ENCODE data around the gene MMRN1.
A peak's percentile ranks its signal among the peaks of the same experiment; 100 is the strongest.

Gene MMRN1

GRCh38 chr4:89894649-89895550 is at the start of gene MMRN1:
MMRN1 (plus strand) TSS chr4:89894854; CDS start chr4:89894972, 118 bp downstream.
- no peak for DNase-seq

GRCh38 chr4:89847571-89848325 is 46.9 kb upstream of the MMRN1 start:
- no peak for DNase-seq

- no peak for DNase-seq
These were observed 39.4 kb upstream of the MMRN1 start for GRCh38 chr4:89855236-89855635.

GRCh38 chr4:89860971-89861370 is 33.7 kb upstream of the MMRN1 start:
- DNase-seq = no peak

GRCh38 chr4:89863533-89863932 is 31.1 kb upstream of the MMRN1 start:
- DNase-seq = no peak

- no peak for DNase-seq
These were observed 26.4 kb upstream of the MMRN1 start for GRCh38 chr4:89868276-89868675.

GRCh38 chr4:89868999-89869589 is 25.6 kb upstream of the MMRN1 start:
- no peak for DNase-seq

- no peak for DNase-seq
These were observed 23.4 kb upstream of the MMRN1 start for GRCh38 chr4:89871211-89871610.

GRCh38 chr4:89876548-89876947 is 18.1 kb upstream of the MMRN1 start:
- DNase-seq = no peak

GRCh38 chr4:89878611-89879010 is 16.0 kb upstream of the MMRN1 start:
- DNase-seq = no peak

- DNase-seq = no peak
These were observed 15.4 kb upstream of the MMRN1 start for GRCh38 chr4:89879215-89879614.

- DNase-seq = no peak
These were observed 5.4 kb upstream of the MMRN1 start for GRCh38 chr4:89889289-89889688.

GRCh38 chr4:89897867-89898266 is 3.2 kb downstream of the MMRN1 start:
- no peak for DNase-seq

GRCh38 chr4:89898304-89898716 is 3.7 kb downstream of the MMRN1 start:
- DNase-seq = no peak

- no peak for DNase-seq
These were observed 4.5 kb downstream of the MMRN1 start for GRCh38 chr4:89899152-89899551.

GRCh38 chr4:89899854-89900253 is 5.2 kb downstream of the MMRN1 start:
- DNase-seq = no peak

GRCh38 chr4:89901808-89902431 is 7.3 kb downstream of the MMRN1 start:
- peak; percentile 60 for DNase-seq

- no peak for DNase-seq
These were observed 9.9 kb downstream of the MMRN1 start for GRCh38 chr4:89904524-89904923.

GRCh38 chr4:89906316-89906715 is 11.7 kb downstream of the MMRN1 start:
- no peak for DNase-seq

GRCh38 chr4:89906777-89907521 is 12.3 kb downstream of the MMRN1 start:
- no peak for DNase-seq

- no peak for DNase-seq
These were observed 15.2 kb downstream of the MMRN1 start for GRCh38 chr4:89909889-89910288.

- DNase-seq = no peak
These were observed 19.0 kb downstream of the MMRN1 start for GRCh38 chr4:89913623-89914022.
